HEK293 (cell line): ENCODE measurements around the gene IGFL1.

Experiments
- CTCF ChIA-PET: fragments of 350-600 bp; formaldehyde crosslinking; extraction: SDS; loops from one replicate; lab custom pipeline; 2021; ENCODE audit warnings: antibody characterized with exemption; lab: Yijun Ruan, JAX
- POLR2A ChIA-PET: fragments of 300-600 bp; formaldehyde crosslinking; extraction: SDS; loops from one replicate; lab custom pipeline; 2020; ENCODE audit warnings: antibody characterized with exemption, inconsistent platforms; lab: Yijun Ruan, JAX
- H3K27ac ChIP-seq: fragments of 200-500 bp; sonication (Bioruptor generic); 2 replicates; pipeline ENCODE4 v1.5.1; 2014; ENCODE audit warnings: low read depth, low read length, control low read depth, inconsistent platforms; ENCODE audit errors: extremely low read depth
- H3K36me3 ChIP-seq, 2 experiments: fragments of 200-500 bp in 1 of 2; sonication (Bioruptor generic) in 1 of 2; 1 replicate in 1 of 2; 2 replicates in 1 of 2; pipeline ENCODE4 v1.5.1; 2014 to 2017; ENCODE audit warnings: inconsistent platforms in 2 of 2, low read length in 2 of 2; ENCODE audit not compliant: control insufficient read depth in 2 of 2, insufficient read depth in 1 of 2
- H3K4me1 ChIP-seq: fragments of 200-500 bp; sonication (Bioruptor generic); 2 replicates; pipeline ENCODE4 v1.5.1; 2014; ENCODE audit warnings: mild to moderate bottlenecking, low read length, inconsistent platforms; ENCODE audit not compliant: control insufficient read depth, insufficient read depth
- H3K4me3 ChIP-seq: 2 replicates; pipeline ENCODE4 v1.5.1; 2011; ENCODE audit warnings: low read depth, mild to moderate bottlenecking, control low read depth, low read length, moderate library complexity
- H3K9me3 ChIP-seq: fragments of 200-500 bp; sonication (Bioruptor generic); 2 replicates; pipeline ENCODE4 v1.5.1; 2014; ENCODE audit warnings: low read depth, low read length, inconsistent platforms; ENCODE audit not compliant: control insufficient read depth, insufficient read depth
- GLI4 ChIP-seq: fragments of 450-650 bp; formaldehyde crosslinking; IDR thresholded peaks from 2 replicates; pipeline ENCODE4 v1.5.1; 2016; ENCODE audit warnings: missing biosample characterization, missing genetic modification characterization
- GLIS2 ChIP-seq: fragments of 450-650 bp; formaldehyde crosslinking; IDR thresholded peaks from 2 replicates; pipeline ENCODE4 v1.5.1; 2016; ENCODE audit warnings: missing biosample characterization, missing genetic modification characterization
- INSM2 ChIP-seq: fragments of 450-650 bp; formaldehyde crosslinking; IDR thresholded peaks from 2 replicates; pipeline ENCODE4 v1.5.1; 2016; ENCODE audit warnings: missing biosample characterization, missing genetic modification characterization
- KLF10 ChIP-seq: fragments of 450-650 bp; IDR thresholded peaks from 2 replicates; pipeline ENCODE4 v1.5.1; 2018; ENCODE audit warnings: missing biosample characterization, mild to moderate bottlenecking, missing genetic modification characterization
- MEIS1 ChIP-seq: sonication (generic); formaldehyde crosslinking; IDR thresholded peaks from 2 replicates; pipeline ENCODE4 v1.8.1; 2022; ENCODE audit warnings: missing genetic modification reagents, mild to moderate bottlenecking, borderline replicate concordance
- PRDM2 ChIP-seq: fragments of 450-650 bp; formaldehyde crosslinking; IDR thresholded peaks from 2 replicates; pipeline ENCODE4 v1.5.1; 2016; ENCODE audit warnings: missing biosample characterization, missing genetic modification characterization, borderline replicate concordance
- REPIN1 ChIP-seq: fragments of 450-650 bp; formaldehyde crosslinking; IDR thresholded peaks from 2 replicates; pipeline ENCODE4 v1.5.1; 2017; ENCODE audit warnings: missing biosample characterization, missing genetic modification characterization, low read depth
- REST ChIP-seq: fragments of 450-650 bp; formaldehyde crosslinking; IDR thresholded peaks from 2 replicates; pipeline ENCODE4 v1.5.1; 2016; ENCODE audit warnings: missing biosample characterization, missing genetic modification characterization
- SCRT1 ChIP-seq: fragments of 450-650 bp; formaldehyde crosslinking; IDR thresholded peaks from 2 replicates; pipeline ENCODE4 v1.5.1; 2016; ENCODE audit warnings: missing biosample characterization, missing genetic modification characterization, borderline replicate concordance
- SCRT2 ChIP-seq: fragments of 450-650 bp; formaldehyde crosslinking; IDR thresholded peaks from 2 replicates; pipeline ENCODE4 v1.5.1; 2016; ENCODE audit warnings: missing biosample characterization, missing genetic modification characterization
- ZNF112 ChIP-seq: fragments of 450-650 bp; formaldehyde crosslinking; IDR thresholded peaks from 2 replicates; pipeline ENCODE4 v1.5.0; 2017; ENCODE audit warnings: missing biosample characterization, missing genetic modification characterization
- ZNF155 ChIP-seq: fragments of 450-650 bp; formaldehyde crosslinking; IDR thresholded peaks from 2 replicates; pipeline ENCODE4 v1.5.1; 2016; ENCODE audit warnings: missing biosample characterization, missing genetic modification characterization
- ZNF221 ChIP-seq: fragments of 450-650 bp; formaldehyde crosslinking; IDR thresholded peaks from 2 replicates; pipeline ENCODE4 v1.5.1; 2017; ENCODE audit warnings: missing biosample characterization, missing genetic modification characterization, borderline replicate concordance
- ZNF239 ChIP-seq: fragments of 450-650 bp; formaldehyde crosslinking; IDR thresholded peaks from 2 replicates; pipeline ENCODE4 v1.5.1; 2016; ENCODE audit warnings: missing biosample characterization, missing genetic modification characterization
- ZNF311 ChIP-seq: fragments of 450-650 bp; formaldehyde crosslinking; IDR thresholded peaks from 2 replicates; pipeline ENCODE4 v1.5.1; 2017; ENCODE audit warnings: missing biosample characterization, missing genetic modification characterization, borderline replicate concordance
- ZNF558 ChIP-seq: fragments of 450-650 bp; formaldehyde crosslinking; IDR thresholded peaks from 2 replicates; pipeline ENCODE4 v1.5.1; 2016; ENCODE audit warnings: missing biosample characterization, missing genetic modification characterization
- ZNF580 ChIP-seq: fragments of 450-650 bp; formaldehyde crosslinking; IDR thresholded peaks from 2 replicates; pipeline ENCODE4 v1.5.1; 2016; ENCODE audit warnings: missing biosample characterization, missing genetic modification characterization
- ZNF701 ChIP-seq: fragments of 450-650 bp; formaldehyde crosslinking; IDR thresholded peaks from 2 replicates; pipeline ENCODE4 v1.5.1; 2016; ENCODE audit warnings: missing biosample characterization, missing genetic modification characterization
- ZNF747 ChIP-seq: fragments of 450-650 bp; formaldehyde crosslinking; IDR thresholded peaks from 2 replicates; pipeline ENCODE4 v1.5.1; 2016; ENCODE audit warnings: missing biosample characterization, missing genetic modification characterization
- ZNF830 ChIP-seq: fragments of 450-650 bp; IDR thresholded peaks from 2 replicates; pipeline ENCODE4 v1.5.0; 2018; ENCODE audit warnings: missing biosample characterization, missing genetic modification characterization, low read depth, mild to moderate bottlenecking, moderate library complexity
- ZSCAN18 ChIP-seq: fragments of 450-650 bp; formaldehyde crosslinking; IDR thresholded peaks from 2 replicates; pipeline ENCODE4 v1.5.1; 2016; ENCODE audit warnings: missing biosample characterization, missing genetic modification characterization
- ZSCAN30 ChIP-seq: fragments of 450-650 bp; IDR thresholded peaks from 2 replicates; pipeline ENCODE4 v1.5.1; 2018; ENCODE audit warnings: missing biosample characterization, mild to moderate bottlenecking, missing genetic modification characterization, moderate library complexity

The IGFL1 gene

GRCh38 chr19:46225558-46226004, 4.0 kb upstream of the IGFL1 start:
- H3K9me3 ChIP-seq = no peaks in the 10 kb centered on the region
- peak; percentile 84 for TF ChIP-seq ZSCAN30
- no peak for TF ChIP-seq ZNF311 (tag by site-specific recombination)
- TF ChIP-seq ZNF701 (tag by site-specific recombination) = no peak
- no peak for TF ChIP-seq MEIS1 (CRISPR knock-in tag)
- TF ChIP-seq REST = peak; percentile 91
- no peak for TF ChIP-seq GLI4 (tag by site-specific recombination)
- TF ChIP-seq ZNF580 = no peak
- TF ChIP-seq ZNF155 (tag by site-specific recombination) = no peak
- 0 out of 2 replicates have a peak, but pooled peaks have one; percentile 33 for TF ChIP-seq SCRT1 (tag by site-specific recombination)
- no peak for TF ChIP-seq ZSCAN18 (tag by site-specific recombination)
- no peak for TF ChIP-seq INSM2 (tag by site-specific recombination)
- no peak for TF ChIP-seq ZNF558 (tag by site-specific recombination)
- TF ChIP-seq GLIS2 (tag by site-specific recombination) = no peak
- no peak for TF ChIP-seq ZNF747 (tag by site-specific recombination)
- TF ChIP-seq SCRT2 = peak; percentile 73
- no peak for TF ChIP-seq REPIN1
- no peak overlapping the region for H3K27ac ChIP-seq
- no peaks in the 10 kb centered on the region for H3K4me1 ChIP-seq
- CTCF ChIA-PET = interaction anchor here (1.0 kb wide), 1 partner anchor 147 kb away, joined by 4 read pairs; no protein-coding TSS in a partner anchor
- H3K4me3 ChIP-seq = no peak overlapping the region
- POLR2A ChIA-PET = no interaction called here
- no peaks in the 10 kb centered on the region for H3K36me3 ChIP-seq

- ChIA-PET POLR2A (no interaction called here), CTCF (interaction anchor here (0.7 to 1.0 kb wide), 2 partner anchors 38 to 148 kb away, joined by 3 to 4 read pairs; no protein-coding TSS in a partner anchor)
- Histone ChIP-seq H3K4me1 (no peaks in the 10 kb centered on the region), H3K27ac (no peak overlapping the region), H3K9me3 (no peaks in the 10 kb centered on the region), H3K36me3 (no peaks in the 10 kb centered on the region), H3K4me3 (no peak overlapping the region)
- TF ChIP-seq PRDM2 (tag by site-specific recombination) (no peak), ZNF221 (tag by site-specific recombination) (no peak), ZNF112 (no peak), ZNF830 (tag by site-specific recombination) (no peak), KLF10 (tag by site-specific recombination) (no peak), ZNF239 (tag by site-specific recombination) (no peak)
Observed at GRCh38 chr19:46226438-46226973, 3.0 kb upstream of the IGFL1 start.
